ENCODE results near the gene TFF1.

DNA sequence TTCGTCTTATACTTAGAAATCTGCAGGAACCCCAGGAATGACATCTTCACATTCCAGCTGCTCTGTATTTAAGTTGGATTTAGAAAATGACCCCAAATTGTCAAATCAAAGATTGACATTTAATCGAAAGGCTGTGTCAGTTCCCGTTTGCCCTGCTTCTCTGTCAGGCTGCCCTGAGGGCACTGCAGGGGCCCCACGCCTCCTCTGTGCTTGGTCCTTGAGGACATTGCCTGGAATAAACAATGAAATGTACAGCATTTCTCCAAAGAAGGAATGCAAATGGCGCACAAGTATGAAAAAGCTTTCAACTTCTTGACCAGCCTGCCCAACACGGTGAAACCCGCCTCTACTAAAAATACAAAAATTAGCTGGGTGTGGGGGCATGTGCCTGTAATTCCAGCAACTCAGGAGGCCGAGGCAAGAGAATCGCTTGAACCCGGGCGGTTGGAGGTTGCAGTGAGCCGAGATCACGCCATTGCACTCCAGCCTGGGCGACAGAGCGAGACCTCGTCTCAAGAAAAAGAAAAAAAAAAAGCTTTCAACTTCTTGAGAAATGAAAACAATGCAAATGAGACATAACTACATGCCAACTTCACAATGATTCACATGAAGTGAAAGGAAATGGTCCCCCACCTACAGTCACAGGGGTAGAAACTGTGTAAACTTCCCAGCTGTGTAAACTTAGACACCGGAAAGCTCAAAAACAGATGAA lies 26.6 kb upstream of the TFF1 start:
- TF ChIP-seq CTCF (IDR thresholded peaks at IDR 0.05; ENCODE audit: borderline replicate concordance, extremely low read depth, low read length, poor library complexity, severe bottlenecking) (no peak), EZH2 (IDR thresholded peaks at IDR 0.05; ENCODE audit: borderline replicate concordance, low read depth, low read length, severe bottlenecking) (no peak)
